HepG2 (cell line): ENCODE measurements around the gene DLG2. TPM values are rescaled to one million over a fixed set of nuclear protein-coding genes. Genes with fewer than 3 reads are reported as not detected.

ENCODE experiments used
- ATAC-seq: fragments of 200-7000 bp; cut with Tn5 transposase; 3 replicates; pipeline ENCODE4 v1.9.1; 2020; ENCODE audit warnings: mild to moderate bottlenecking, moderate library complexity
- BruUV-seq: library from RNA; stranded (reverse); fragments of 400-500 nt; replicated peaks from 2 replicates; lab custom pipeline; 2021; lab: Mats Ljungman, UMichigan
- CTCF ChIA-PET: fragments of 300-600 bp; formaldehyde crosslinking; extraction: SDS; loops from one replicate; lab custom pipeline; 2021; ENCODE audit warnings: low total read pairs, inconsistent platforms, low intra/inter-chr PET ratio; lab: Yijun Ruan, JAX
- POLR2A ChIA-PET: fragments of 350-600 bp; sonication (Branson Sonifier 250); formaldehyde crosslinking; loops from one replicate; lab custom pipeline; 2020; ENCODE audit warnings: antibody characterized with exemption, inconsistent platforms; lab: Yijun Ruan, JAX
- DNase-seq: peaks from one replicate; pipeline ENCODE4 v3.0.0-alpha.2; 2015; ENCODE audit warnings: low spot score
- FAIRE-seq: peaks from 3 replicates; lab custom pipeline; 2011; peaks lifted over from hg19 to GRCh38; lab: Jason Lieb, UNC
- H2AFZ ChIP-seq: one replicate; pipeline ENCODE4 v1.6.1; 2011; ENCODE audit warnings: low read length, inconsistent platforms
- H3K27ac ChIP-seq: fragments of 300-600 bp; 3 replicates; pipeline ENCODE4 v1.8.0; 2011; ENCODE audit warnings: mixed run types, mild to moderate bottlenecking, mixed read lengths, low read length, inconsistent platforms; ENCODE audit not compliant: insufficient read depth; ENCODE audit errors: extremely low read length
- H3K27me3 ChIP-seq, 2 experiments: fragments of 200-600 bp in 1 of 2; 2 replicates in 1 of 2; 3 replicates in 1 of 2; pipeline versions ENCODE4 v1.6.0 to v1.8.0; 2011; ENCODE audit warnings: low read length in 2 of 2, mild to moderate bottlenecking in 2 of 2, moderate library complexity in 2 of 2, inconsistent platforms in 1 of 2; ENCODE audit not compliant: insufficient read depth in 2 of 2, control insufficient read depth in 1 of 2
- H3K36me3 ChIP-seq, 2 experiments: fragments of 200-600 bp in 1 of 2; replicated peaks in 1 of 2; 2 replicates in 1 of 2; 3 replicates in 1 of 2; pipeline versions ENCODE4 v1.5.1 to v1.8.0; 2011; ENCODE audit warnings: low read length in 2 of 2, inconsistent platforms in 1 of 2; ENCODE audit not compliant: insufficient read depth in 2 of 2, control insufficient read depth in 1 of 2
- H3K4me1 ChIP-seq: 2 replicates; pipeline ENCODE4 v1.5.1; 2012; ENCODE audit warnings: low read length, inconsistent platforms; ENCODE audit not compliant: insufficient read depth
- H3K4me2 ChIP-seq: 2 replicates; pipeline ENCODE4 v1.6.0; 2011; ENCODE audit warnings: low read depth, low read length, inconsistent platforms
- H3K4me3 ChIP-seq, 3 experiments: fragments of 200-600 bp in 1 of 3; sonication (generic), shearing (Covaris generic) in 1 of 3; replicated peaks in 1 of 3; 2 replicates each; pipeline ENCODE4 v1.5.1; 2011 to 2016; ENCODE audit warnings: low read length in 3 of 3, inconsistent platforms in 2 of 3, low read depth in 2 of 3, mild to moderate bottlenecking in 2 of 3, control low read depth in 1 of 3, mixed read lengths in 1 of 3; ENCODE audit not compliant: insufficient read depth in 1 of 3
- H3K79me2 ChIP-seq: one replicate; pipeline ENCODE4 v1.6.1; 2011; ENCODE audit warnings: low read length, inconsistent platforms; ENCODE audit not compliant: insufficient read depth
- H3K9ac ChIP-seq: 2 replicates; pipeline ENCODE4 v1.6.0; 2011; ENCODE audit warnings: mild to moderate bottlenecking, low read depth, low read length, inconsistent platforms; ENCODE audit not compliant: insufficient read depth
- H3K9me3 ChIP-seq: 2 replicates; pipeline ENCODE4 v1.5.1; 2012; ENCODE audit warnings: mild to moderate bottlenecking, low read length
- H4K20me1 ChIP-seq: 2 replicates; pipeline ENCODE4 v1.6.0; 2011; ENCODE audit warnings: inconsistent platforms, mild to moderate bottlenecking, low read length, moderate library complexity; ENCODE audit not compliant: insufficient read depth
- CENPT ChIP-seq: sonication (generic); formaldehyde crosslinking; IDR thresholded peaks from 2 replicates; pipeline ENCODE4 v1.8.0; 2022; ENCODE audit warnings: low read depth, mild to moderate bottlenecking, moderate library complexity, missing genetic modification reagents
- FOXA1 ChIP-seq, 2 experiments: fragments of 450-650 bp in 1 of 2; sonication (generic) in 1 of 2; formaldehyde crosslinking in 1 of 2; IDR thresholded peaks; 2 replicates each; pipeline versions ENCODE4 v1.4.0 to v1.6.1; 2016 to 2020; ENCODE audit warnings: missing genetic modification reagents in 1 of 2
- IRF9 ChIP-seq: sonication (generic); formaldehyde crosslinking; IDR thresholded peaks from 2 replicates; pipeline ENCODE4 v1.8.0; 2022; ENCODE audit warnings: missing genetic modification reagents, mild to moderate bottlenecking, borderline replicate concordance
- MED13 ChIP-seq: sonication (generic); formaldehyde crosslinking; IDR thresholded peaks from 2 replicates; pipeline ENCODE4 v1.5.0; 2020; ENCODE audit warnings: missing genetic modification reagents
- MYC ChIP-seq: sonication (generic); formaldehyde crosslinking; IDR thresholded peaks from 2 replicates; pipeline ENCODE4 v1.9.0; 2021; ENCODE audit warnings: missing genetic modification reagents, borderline replicate concordance
- SAP130 ChIP-seq: IDR thresholded peaks from 2 replicates; pipeline ENCODE4 v1.6.1; 2016; ENCODE audit warnings: low read depth
- SKIL ChIP-seq: sonication (generic); formaldehyde crosslinking; IDR thresholded peaks from 2 replicates; pipeline ENCODE4 v1.8.0; 2022; ENCODE audit warnings: missing genetic modification reagents, mild to moderate bottlenecking, moderate library complexity, borderline replicate concordance
- ZNF343 ChIP-seq: sonication (generic); formaldehyde crosslinking; IDR thresholded peaks from 2 replicates; pipeline ENCODE4 v1.4.0; 2020; ENCODE audit warnings: mild to moderate bottlenecking, missing genetic modification reagents
- ZNF557 ChIP-seq: sonication (generic); formaldehyde crosslinking; IDR thresholded peaks from 2 replicates; pipeline ENCODE4 v1.4.0; 2020; ENCODE audit warnings: missing genetic modification reagents
- ZNF720 ChIP-seq: sonication (generic); formaldehyde crosslinking; IDR thresholded peaks from 2 replicates; pipeline ENCODE4 v1.4.0; 2020; ENCODE audit warnings: missing genetic modification reagents
- ZNF879 ChIP-seq: sonication (generic); formaldehyde crosslinking; IDR thresholded peaks from 2 replicates; pipeline ENCODE4 v1.8.1; 2023; ENCODE audit warnings: missing genetic modification reagents
- ZSCAN9 ChIP-seq: IDR thresholded peaks from 2 replicates; pipeline ENCODE4 v1.6.1; 2016; ENCODE audit warnings: borderline replicate concordance
- WGBS: methylation state at CpG from one replicate; pipeline ENCODE4 v1.1.6; 2017; ENCODE audit warnings: low lambda C conversion rate; 5-methylcytosine and 5-hydroxymethylcytosine counted together
- in situ Hi-C: cut with HindIII; loops from 2 replicates; pipeline ENCODE4 v1.10.0; 2017; ENCODE audit warnings: low pct_unique_long_range_greater_than_20kb; ENCODE audit not compliant: extremely low pct_ligation_motif_present
- intact Hi-C: fragments of 100-400 bp; cut with micrococcal nuclease; formaldehyde crosslinking; loops from one replicate; pipeline ENCODE4 v1.10.0; 2022; ENCODE audit not compliant: unreplicated experiment
- polyA plus RNA-seq, 8 experiments: library from polyadenylated mRNA; depleted of rRNA in 3 of 8; stranded (reverse) in 7 of 8; unstranded in 1 of 8; fragments of >200 nt; fragmentation: Illumina TruSeq in 4 of 8; extraction: Trizol in 4 of 8; gene quantifications; 2 replicates each; pipeline versions ENCODE4 v1.2.1 to v1.2.3, GENCODE V29; 2011 to 2016; ENCODE audit warnings: low read depth in 4 of 8, missing spikeins in 1 of 8, mixed read lengths in 1 of 8; ENCODE audit not compliant: insufficient read depth in 1 of 8
- total RNA-seq, 5 experiments: library from RNA; depleted of rRNA; stranded (reverse); fragments of >200 nt; fragmentation: Illumina TruSeq; extraction: Trizol; gene quantifications; 2 replicates each; pipeline ENCODE4 v1.2.3, GENCODE V29; 2016; ENCODE audit warnings: low read depth in 1 of 5
- TF ChIP-seq, protein P1 (sequence below): sonication (generic); formaldehyde crosslinking; IDR thresholded peaks from 2 replicates; pipeline ENCODE4 v1.5.1; 2020; ENCODE audit warnings: missing genetic modification reagents, mild to moderate bottlenecking, borderline replicate concordance
- TF ChIP-seq, protein P2 (sequence below): sonication (generic); formaldehyde crosslinking; IDR thresholded peaks from 2 replicates; pipeline ENCODE4 v1.8.1; 2023; ENCODE audit warnings: mild to moderate bottlenecking, missing genetic modification reagents
- TF ChIP-seq, protein P3 (sequence below): sonication (generic); formaldehyde crosslinking; IDR thresholded peaks from 2 replicates; pipeline ENCODE4 v1.4.0; 2020; ENCODE audit warnings: missing genetic modification reagents
- TF ChIP-seq, protein P4 (sequence below): sonication (generic); formaldehyde crosslinking; IDR thresholded peaks from 2 replicates; pipeline ENCODE4 v1.8.0; 2022; ENCODE audit warnings: missing genetic modification reagents, low read depth, mild to moderate bottlenecking, borderline replicate concordance
- TF ChIP-seq, protein P5 (sequence below): sonication (generic); formaldehyde crosslinking; IDR thresholded peaks from 2 replicates; pipeline ENCODE4 v1.4.0; 2020; ENCODE audit warnings: missing genetic modification reagents

The DLG2 gene
- total and polyA plus RNA-seq, 2 of the 13 experiments (the other 11 are each of a cell fraction or from before 2014, with no cell fraction given) = 0.46 to 1.0 TPM

- 57% methylated on average over 1 of the region's 1 CpG for WGBS
- Histone ChIP-seq H3K9me3 (no peaks in the 10 kb centered on the region), H3K9ac (no peak overlapping the region), H3K4me2 (no peak overlapping the region), H3K4me3 (no peak overlapping the region), H3K36me3 (no peaks in the 10 kb centered on the region), H3K79me2 (no peaks in the 10 kb centered on the region), H3K27me3 (no peaks in the 10 kb centered on the region), H3K4me1 (peaks cover 3% of the 10 kb centered on the region), H2AFZ (no peak overlapping the region), H4K20me1 (no peaks in the 10 kb centered on the region), H3K27ac (no peak overlapping the region)
- ChIA-PET POLR2A (no interaction called here), CTCF (no interaction called here)
- no TSS peak for BruUV-seq
- FAIRE-seq (no peak), ATAC-seq (no peak), DNase-seq (no peak)
- in situ Hi-C loops (no loop called here), intact Hi-C loops (no loop called here)
- no peak for TF ChIP-seq ZNF557
- TF ChIP-seq, protein P1, sequence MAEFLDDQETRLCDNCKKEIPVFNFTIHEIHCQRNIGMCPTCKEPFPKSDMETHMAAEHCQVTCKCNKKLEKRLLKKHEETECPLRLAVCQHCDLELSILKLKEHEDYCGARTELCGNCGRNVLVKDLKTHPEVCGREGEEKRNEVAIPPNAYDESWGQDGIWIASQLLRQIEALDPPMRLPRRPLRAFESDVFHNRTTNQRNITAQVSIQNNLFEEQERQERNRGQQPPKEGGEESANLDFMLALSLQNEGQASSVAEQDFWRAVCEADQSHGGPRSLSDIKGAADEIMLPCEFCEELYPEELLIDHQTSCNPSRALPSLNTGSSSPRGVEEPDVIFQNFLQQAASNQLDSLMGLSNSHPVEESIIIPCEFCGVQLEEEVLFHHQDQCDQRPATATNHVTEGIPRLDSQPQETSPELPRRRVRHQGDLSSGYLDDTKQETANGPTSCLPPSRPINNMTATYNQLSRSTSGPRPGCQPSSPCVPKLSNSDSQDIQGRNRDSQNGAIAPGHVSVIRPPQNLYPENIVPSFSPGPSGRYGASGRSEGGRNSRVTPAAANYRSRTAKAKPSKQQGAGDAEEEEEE (CRISPR knock-in tag) = no peak
- no peak for TF ChIP-seq IRF9 (CRISPR knock-in tag)
- no peak for TF ChIP-seq FOXA1 (IDR thresholded peaks at IDR 0.05)
- no peak for TF ChIP-seq FOXA1 (CRISPR knock-in tag; IDR thresholded peaks at IDR 0.05)
- TF ChIP-seq SAP130 (CRISPR knock-in tag) = no peak
- TF ChIP-seq, protein P2, sequence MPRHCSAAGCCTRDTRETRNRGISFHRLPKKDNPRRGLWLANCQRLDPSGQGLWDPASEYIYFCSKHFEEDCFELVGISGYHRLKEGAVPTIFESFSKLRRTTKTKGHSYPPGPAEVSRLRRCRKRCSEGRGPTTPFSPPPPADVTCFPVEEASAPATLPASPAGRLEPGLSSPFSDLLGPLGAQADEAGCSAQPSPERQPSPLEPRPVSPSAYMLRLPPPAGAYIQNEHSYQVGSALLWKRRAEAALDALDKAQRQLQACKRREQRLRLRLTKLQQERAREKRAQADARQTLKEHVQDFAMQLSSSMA (CRISPR knock-in tag) = no peak
- TF ChIP-seq CENPT (CRISPR knock-in tag) = no peak
- no peak for TF ChIP-seq MED13 (CRISPR knock-in tag)
- TF ChIP-seq, protein P3, sequence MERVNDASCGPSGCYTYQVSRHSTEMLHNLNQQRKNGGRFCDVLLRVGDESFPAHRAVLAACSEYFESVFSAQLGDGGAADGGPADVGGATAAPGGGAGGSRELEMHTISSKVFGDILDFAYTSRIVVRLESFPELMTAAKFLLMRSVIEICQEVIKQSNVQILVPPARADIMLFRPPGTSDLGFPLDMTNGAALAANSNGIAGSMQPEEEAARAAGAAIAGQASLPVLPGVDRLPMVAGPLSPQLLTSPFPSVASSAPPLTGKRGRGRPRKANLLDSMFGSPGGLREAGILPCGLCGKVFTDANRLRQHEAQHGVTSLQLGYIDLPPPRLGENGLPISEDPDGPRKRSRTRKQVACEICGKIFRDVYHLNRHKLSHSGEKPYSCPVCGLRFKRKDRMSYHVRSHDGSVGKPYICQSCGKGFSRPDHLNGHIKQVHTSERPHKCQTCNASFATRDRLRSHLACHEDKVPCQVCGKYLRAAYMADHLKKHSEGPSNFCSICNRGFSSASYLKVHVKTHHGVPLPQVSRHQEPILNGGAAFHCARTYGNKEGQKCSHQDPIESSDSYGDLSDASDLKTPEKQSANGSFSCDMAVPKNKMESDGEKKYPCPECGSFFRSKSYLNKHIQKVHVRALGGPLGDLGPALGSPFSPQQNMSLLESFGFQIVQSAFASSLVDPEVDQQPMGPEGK (CRISPR knock-in tag) = no peak
- no peak for TF ChIP-seq MYC
- TF ChIP-seq ZNF879 = no peak
- TF ChIP-seq, protein P4, sequence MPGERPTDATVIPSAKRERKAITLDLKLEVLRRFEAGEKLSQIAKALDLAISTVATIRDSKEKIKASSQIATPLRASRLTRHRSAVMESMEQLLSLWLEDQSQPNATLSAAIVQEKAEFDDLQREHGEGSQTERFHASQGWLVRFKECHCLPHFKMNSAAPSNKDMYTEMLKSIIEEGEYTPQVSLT (CRISPR knock-in tag) = no peak
- TF ChIP-seq ZNF720 (CRISPR knock-in tag) = no peak
- TF ChIP-seq ZSCAN9 (CRISPR knock-in tag) = no peak
- TF ChIP-seq, protein P5, sequence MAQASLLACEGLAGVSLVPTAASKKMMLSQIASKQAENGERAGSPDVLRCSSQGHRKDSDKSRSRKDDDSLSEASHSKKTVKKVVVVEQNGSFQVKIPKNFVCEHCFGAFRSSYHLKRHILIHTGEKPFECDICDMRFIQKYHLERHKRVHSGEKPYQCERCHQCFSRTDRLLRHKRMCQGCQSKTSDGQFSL = no peak
- TF ChIP-seq ZNF343 = no peak
- no peak for TF ChIP-seq SKIL (CRISPR knock-in tag)
These were observed 1984.0 kb downstream of the DLG2 start for GRCh38 chr11:83643115-83643514.
